ENCODE data around the gene BICD2.

Gene BICD2

DNA sequence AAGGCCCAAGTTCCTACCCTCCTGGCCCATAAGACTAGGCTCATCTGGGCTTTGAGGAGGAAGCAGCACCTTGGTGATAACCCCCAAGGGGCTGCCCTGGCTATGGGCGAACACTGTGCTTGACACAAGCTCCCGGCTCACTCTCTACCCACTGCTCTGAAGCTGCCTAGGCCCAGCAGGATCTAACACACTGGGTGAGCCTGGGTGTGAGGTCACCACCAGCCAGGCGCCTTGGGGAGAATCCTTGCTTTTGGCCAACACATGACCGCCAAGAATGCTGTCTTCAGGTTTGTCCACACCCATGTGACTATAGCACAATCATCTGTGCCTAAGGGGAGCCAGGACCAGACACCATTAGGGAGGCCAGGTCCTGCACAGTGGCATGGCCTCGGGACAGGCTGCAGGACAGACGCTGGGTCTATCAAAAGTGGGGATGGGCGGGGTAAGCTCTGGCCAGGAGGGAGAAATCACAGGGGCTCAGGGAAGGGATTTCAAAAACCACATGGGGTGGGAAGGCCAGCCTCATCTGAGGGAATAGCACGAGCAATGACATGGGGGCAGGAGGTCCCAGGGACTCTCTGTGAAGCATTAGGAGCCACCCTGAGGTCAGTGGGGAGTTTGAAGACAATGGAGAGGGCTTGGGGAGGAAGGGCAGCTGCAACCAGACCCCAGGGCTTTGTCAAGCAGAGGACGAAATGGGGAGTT lies 29.6 kb downstream of the BICD2 start:
- DNase-seq (ENCODE audit: low read depth), result no peak
- TF ChIP-seq, protein P1, sequence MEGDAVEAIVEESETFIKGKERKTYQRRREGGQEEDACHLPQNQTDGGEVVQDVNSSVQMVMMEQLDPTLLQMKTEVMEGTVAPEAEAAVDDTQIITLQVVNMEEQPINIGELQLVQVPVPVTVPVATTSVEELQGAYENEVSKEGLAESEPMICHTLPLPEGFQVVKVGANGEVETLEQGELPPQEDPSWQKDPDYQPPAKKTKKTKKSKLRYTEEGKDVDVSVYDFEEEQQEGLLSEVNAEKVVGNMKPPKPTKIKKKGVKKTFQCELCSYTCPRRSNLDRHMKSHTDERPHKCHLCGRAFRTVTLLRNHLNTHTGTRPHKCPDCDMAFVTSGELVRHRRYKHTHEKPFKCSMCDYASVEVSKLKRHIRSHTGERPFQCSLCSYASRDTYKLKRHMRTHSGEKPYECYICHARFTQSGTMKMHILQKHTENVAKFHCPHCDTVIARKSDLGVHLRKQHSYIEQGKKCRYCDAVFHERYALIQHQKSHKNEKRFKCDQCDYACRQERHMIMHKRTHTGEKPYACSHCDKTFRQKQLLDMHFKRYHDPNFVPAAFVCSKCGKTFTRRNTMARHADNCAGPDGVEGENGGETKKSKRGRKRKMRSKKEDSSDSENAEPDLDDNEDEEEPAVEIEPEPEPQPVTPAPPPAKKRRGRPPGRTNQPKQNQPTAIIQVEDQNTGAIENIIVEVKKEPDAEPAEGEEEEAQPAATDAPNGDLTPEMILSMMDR (conservative IDR thresholded peaks at IDR 0.05; ENCODE audit: low read depth, low read length), result no peak
- no peak overlapping the region for H3K4me3 ChIP-seq (ENCODE audit: low read depth, low read length)

DNA sequence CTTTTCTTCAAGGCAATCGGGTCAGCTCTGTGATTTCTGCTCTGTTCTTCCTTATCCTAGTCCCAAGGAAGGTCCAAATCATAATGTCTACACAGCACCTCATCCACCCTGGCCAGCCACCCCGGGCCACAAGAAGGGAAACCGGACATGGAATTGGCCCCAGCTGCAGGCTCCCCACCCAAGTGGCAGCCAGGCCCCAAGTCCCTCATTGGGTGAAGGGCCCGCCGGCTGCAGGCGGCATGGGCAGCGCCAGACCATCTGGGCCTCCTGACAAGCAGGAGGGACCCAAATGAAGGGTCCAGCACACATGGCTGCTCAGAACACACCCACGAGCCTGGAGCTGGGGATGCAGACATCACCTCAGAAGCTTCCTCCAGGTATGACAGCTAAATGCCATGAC lies 33.7 kb downstream of the BICD2 start:
- no peak overlapping the region for H3K4me3 ChIP-seq (ENCODE audit: low read depth, low read length)
- TF ChIP-seq, protein P1 (conservative IDR thresholded peaks at IDR 0.05; ENCODE audit: low read depth, low read length), result no peak
- no peak for DNase-seq (ENCODE audit: low read depth)

DNA sequence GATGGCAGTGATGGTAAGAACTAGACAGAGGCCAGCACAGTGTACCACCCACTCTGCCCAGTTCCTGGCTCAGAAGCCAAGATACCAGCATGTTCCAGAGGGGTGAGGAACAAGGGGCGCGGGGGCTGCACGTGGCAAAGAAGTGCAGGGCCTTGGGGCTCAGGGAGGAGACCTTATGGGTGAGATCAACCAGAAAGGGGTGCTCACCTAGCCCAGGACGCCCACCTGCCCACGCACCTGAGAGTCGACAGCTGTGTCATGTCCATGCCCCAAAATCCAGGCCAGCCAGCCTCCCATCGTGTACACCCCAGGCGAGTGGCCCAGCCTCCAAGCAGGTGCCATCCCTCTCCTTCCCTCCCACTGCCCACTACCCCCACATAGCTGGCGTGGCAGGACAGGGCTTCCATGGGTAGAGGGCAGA lies 34.9 kb downstream of the BICD2 start:
- no peak overlapping the region for H3K4me3 ChIP-seq (ENCODE audit: low read depth, low read length)
- TF ChIP-seq, protein P1 (conservative IDR thresholded peaks at IDR 0.05; ENCODE audit: low read depth, low read length), result no peak
- DNase-seq (ENCODE audit: low read depth), result no peak

DNA sequence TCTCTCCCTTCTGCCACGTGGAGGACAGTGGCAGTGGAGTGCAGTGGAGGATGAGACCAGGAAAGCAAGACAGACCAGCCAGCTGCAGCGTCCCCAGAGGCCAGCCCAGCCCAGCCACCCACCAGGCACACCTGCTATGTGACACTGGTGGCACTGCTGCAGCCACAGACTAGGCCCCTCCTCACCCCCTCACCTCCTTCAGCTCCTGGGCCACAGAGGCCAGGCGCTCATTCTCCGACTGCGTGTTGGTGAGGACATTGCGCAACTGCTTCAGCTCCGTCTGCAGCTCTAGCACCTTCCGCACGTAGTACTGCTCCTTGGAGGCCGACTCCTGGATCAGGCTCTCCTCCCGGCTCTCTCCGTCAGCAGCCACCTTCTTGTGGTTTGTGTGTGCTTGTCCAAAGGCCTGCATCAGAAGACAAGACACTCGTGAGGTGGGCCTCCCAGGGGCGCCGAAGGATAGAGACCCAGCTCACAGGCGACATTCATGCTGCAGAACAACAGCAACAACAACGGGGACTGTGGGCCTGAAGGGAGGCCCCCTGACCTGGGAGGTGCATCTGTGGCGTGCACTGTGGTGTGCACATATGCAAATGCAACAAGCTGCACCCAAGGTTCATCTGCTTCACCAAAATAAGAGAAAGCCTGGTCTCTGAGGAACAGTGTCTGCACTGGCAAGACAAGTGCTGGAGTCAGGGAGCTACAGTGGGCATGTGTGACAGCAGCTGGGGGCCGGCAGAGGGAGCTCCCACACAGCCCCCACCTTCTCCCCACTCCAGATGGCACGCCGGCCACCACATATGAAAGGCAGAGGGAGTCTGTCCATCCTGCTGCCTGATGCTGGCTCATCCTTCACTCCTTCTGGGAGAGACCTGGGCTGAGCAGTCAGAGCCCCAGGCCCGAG lies 35.5 kb downstream of the BICD2 start:
- peak; percentile 38 for DNase-seq (ENCODE audit: low read depth)
- no peak overlapping the region for H3K4me3 ChIP-seq (ENCODE audit: low read depth, low read length)

DNA sequence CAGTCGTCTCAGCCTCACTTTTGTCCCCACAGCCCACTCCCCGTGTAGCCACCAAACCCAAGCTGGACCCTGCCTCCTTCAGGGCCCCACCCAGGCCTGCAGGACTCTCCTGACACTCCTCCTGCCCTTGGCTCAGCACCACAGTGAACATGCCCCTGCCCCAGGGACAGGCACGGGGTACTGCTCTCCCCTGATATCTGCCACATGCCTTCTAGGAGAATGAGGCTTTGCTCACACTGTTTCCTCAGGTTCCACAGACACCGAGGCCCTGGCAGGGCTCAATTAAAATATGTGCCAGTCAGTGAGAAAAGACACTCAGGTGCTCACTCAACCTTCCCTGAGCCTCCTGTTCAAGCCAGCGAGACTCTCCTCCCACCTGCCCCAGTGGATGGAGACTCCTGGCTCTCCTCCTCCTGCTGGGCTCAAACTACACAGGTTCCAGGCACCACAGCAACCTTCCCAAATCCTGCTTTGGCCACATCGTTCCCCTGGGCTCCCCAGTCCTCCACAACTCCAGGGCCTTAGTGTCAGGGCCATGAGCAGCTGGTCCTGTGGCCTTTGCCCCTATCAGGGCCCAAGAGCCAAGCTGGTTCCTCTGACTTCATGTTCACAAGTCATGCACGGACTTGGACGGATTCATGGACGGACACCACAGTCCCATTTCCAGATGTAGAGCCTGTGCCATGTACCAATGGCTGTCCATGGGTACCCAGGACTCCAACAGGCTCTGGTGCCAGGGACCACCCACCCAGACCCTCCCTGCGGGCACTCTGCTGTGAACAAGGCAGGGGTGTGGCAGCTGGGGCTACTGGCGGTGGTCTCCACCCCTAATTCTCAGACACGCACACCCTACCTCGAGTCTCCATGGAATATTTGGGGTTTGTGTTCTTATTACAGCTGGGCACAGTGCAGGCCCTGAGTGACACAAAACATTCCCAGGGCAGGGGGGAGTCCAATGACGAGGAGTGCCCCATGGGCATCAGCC lies 36.6 kb downstream of the BICD2 start:
- no peak overlapping the region for H3K4me3 ChIP-seq (ENCODE audit: low read depth, low read length)
- DNase-seq (ENCODE audit: low read depth), result no peak
- TF ChIP-seq, protein P1 (conservative IDR thresholded peaks at IDR 0.05; ENCODE audit: low read depth, low read length), result no peak

More for the DNA sequence above, 35.5 kb downstream of the BICD2 start:
- TF ChIP-seq, protein P1 (conservative IDR thresholded peaks at IDR 0.05; ENCODE audit: low read depth, low read length), result peak; percentile 60

- peak; percentile 78 for DNase-seq (ENCODE audit: low read depth)
- TF ChIP-seq, protein P1 (conservative IDR thresholded peaks at IDR 0.05; ENCODE audit: low read depth, low read length), result no peak
- H3K4me3 ChIP-seq (ENCODE audit: low read depth, low read length), result no peak overlapping the region
Observed at GRCh38 chr9:92726971-92727715, 37.5 kb downstream of the BICD2 start.

All from choroid plexus epithelial cell (primary cell).